G401 (cell line): ENCODE results near the gene CABLES2. TPM values are rescaled to one million over a fixed set of nuclear protein-coding genes. Genes with fewer than 3 reads are reported as not detected.

Source experiments
- DNase-seq: peaks from one replicate; pipeline ENCODE4 v3.0.0-alpha.2; 2015; ENCODE audit warnings: low spot score
- in situ Hi-C: cut with HindIII; loops from 2 replicates; pipeline ENCODE4 v1.10.0; 2016; ENCODE audit warnings: low sequenced_read_pairs, mixed read lengths
- total RNA-seq: library from RNA; depleted of rRNA; stranded (reverse); fragments of >200 nt; shearing (Covaris generic); gene quantifications from 2 replicates; pipeline ENCODE4 v1.2.3, GENCODE V29; 2014

CABLES2 gene
- total RNA-seq, 1 experiment from 2014 or later, result 4.2 TPM

- in situ Hi-C loops, result no loop called here
- DNase-seq, result no peak
Measured at GRCh38 chr20:62408640-62409039, 1.6 kb upstream of the CABLES2 start.

DNA sequence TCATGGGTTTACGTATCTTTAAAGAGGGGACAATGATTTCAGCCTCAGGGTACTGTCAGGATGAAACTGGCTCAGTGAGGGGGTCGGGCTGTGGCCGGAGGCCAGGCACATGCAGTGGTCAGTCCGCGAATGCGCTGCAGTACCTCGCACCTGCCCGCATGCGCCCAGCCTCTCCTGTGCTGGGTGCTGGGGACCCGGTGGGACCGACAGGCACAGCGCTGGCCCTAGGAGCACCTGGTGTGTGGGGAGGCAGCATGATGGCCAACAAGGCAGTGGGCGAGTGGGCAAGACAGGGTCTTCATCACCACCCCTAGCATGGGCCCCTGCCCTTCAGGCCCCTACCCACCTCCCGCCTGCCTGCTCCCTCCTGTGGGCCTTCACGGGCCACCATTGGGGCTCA lies 970 bp upstream of the CABLES2 start:
- in situ Hi-C loops, result no loop called here
- DNase-seq, result no peak

DNA sequence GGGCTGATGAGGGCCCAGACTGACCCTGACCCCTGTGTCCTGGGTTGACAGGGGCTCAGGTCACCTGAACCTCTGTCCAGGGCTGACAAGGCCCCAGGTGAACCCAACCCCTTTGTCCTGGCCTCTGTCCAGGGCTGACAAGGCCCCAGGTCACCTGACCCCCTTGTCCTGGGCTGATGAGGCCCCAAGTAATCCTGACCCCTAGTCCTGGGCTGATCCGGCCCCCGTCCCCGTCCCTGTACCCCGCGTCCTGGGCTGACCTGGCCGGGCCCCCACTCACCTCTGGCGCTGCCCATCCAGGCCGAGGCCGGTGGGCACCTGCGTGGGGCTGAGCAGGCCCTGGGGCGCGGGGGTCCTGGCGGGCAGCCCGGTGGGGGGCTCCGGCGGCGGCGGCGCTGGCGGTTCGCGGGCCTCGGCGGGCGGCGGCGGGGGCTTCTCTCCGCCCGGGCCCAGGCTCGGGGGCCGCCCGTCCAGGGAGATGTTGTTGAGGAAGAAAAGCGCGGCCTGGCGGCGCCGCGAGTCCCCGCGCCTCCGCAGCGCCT lies 379 bp downstream of the CABLES2 start:
- in situ Hi-C loops, result no loop called here
- DNase-seq, result no peak

GRCh38 chr20:62405981-62406513 lies 1.0 kb downstream of the CABLES2 start:
- DNase-seq, result no peak
- in situ Hi-C loops, result no loop called here

GRCh38 chr20:62405108-62405980 lies 1.7 kb downstream of the CABLES2 start:
- DNase-seq, result peak; percentile 85
- in situ Hi-C loops, result no loop called here

- DNase-seq, result no peak
- in situ Hi-C loops, result no loop called here
Measured at GRCh38 chr20:62404761-62405107, 2.4 kb downstream of the CABLES2 start.

- in situ Hi-C loops, result no loop called here
- no peak for DNase-seq
Measured at GRCh38 chr20:62404112-62404665, 2.9 kb downstream of the CABLES2 start.

GRCh38 chr20:62403331-62403730 lies 3.8 kb downstream of the CABLES2 start:
- DNase-seq, result no peak
- in situ Hi-C loops, result no loop called here

DNA sequence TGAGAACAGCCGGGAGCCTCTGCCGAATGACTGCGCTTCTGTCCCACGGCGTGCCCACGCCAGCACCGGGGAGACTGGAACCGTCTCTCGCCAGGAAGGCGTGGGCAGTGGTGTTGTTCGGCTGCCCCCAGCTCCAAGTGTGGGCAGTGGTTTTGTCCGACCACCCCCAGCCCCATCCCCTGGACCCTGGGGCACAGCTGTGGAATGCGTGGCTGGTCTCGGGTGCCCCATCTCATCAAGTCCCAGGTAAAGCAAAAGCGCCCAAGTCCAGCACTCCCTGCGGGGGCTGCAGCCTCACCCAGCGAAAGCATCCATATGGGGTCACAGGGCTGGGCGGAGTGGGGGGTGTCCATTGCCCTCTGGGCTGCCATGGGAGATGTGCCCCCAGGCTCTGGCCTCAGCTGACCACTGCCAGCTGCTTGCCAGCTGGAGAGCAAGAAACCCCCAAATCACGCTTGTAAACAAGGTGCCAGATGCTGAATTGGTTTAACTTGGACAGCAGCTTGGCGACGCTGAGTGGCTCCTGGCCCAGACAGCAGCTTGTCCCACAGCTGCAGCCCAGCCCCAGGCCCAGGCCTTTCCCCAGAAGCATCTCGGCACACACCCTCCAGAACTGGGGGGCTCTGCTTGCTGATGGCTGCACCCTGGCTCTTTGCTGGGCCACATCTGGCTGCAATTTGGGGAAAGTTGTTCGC lies 4.5 kb downstream of the CABLES2 start:
- in situ Hi-C loops, result no loop called here
- DNase-seq, result no peak

- no peak for DNase-seq
- in situ Hi-C loops, result no loop called here
Measured at GRCh38 chr20:62401331-62401779, 5.7 kb downstream of the CABLES2 start.

DNA sequence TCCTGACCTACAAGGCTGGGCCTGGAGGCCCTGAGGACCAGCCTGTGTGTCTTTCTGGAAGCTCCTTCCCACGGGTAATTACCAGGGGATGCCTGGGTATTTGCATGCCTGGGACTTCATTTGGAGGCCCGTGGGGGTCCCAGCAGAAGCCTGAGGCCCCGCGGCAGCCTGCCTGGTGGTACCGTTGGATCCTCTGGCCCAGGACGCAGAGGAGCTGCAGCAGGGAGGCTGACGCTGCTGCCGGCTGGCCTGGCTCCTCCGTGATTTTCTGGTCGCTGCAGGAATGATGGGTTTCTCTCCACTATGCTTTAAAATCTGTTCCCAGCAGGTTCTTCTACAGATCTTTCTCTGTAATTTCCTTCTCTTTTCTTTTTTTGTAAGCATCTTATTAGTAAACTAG lies 6.5 kb downstream of the CABLES2 start:
- in situ Hi-C loops, result no loop called here
- DNase-seq, result no peak

GRCh38 chr20:62400021-62400420 lies 7.1 kb downstream of the CABLES2 start:
- DNase-seq, result no peak
- in situ Hi-C loops, result no loop called here

GRCh38 chr20:62398120-62398821 lies 8.8 kb downstream of the CABLES2 start:
- in situ Hi-C loops, result no loop called here
- no peak for DNase-seq

DNA sequence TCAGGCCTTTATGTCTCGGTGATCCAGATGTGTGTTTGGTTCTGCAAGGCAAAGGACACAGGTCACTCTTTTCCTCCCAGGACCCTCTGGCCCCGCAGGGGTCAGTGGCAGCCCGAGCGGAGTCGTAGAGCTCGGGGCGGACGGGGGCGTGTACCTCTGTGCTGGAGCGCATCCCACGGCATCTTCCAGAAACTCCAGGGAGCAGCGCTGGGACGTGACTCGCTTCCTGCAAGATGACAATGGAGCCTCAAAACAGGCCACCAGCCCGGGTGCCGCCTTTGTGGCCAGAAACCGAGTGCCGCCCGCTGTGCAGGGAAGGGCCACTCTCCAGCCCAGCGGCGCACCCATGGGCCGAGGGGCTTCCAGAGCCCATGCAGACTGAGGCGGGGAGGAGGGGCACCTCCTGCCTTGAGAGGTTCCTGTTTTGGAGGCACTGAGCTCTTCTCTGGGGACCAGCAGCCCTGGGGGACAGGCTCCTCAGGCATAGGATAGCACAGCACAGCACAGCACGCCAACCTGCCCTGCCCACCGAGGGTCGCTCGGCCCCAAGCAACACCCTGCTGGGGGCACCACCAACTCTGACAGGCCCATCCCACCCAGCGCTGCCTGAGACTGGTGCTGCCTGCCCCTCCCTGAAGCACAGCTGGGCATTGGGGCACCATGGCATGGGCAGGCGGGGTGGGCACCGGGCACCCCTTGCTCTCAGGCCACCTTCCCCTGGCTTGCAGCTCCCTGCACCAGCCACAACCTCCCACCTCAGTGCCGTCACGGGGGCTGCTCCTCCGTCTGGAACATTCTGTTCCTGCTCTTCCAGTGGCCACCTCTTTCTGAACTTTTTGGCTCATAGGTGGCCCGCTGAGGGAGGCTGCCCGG lies 10.5 kb downstream of the CABLES2 start:
- in situ Hi-C loops, result no loop called here
- DNase-seq, result no peak

GRCh38 chr20:62395311-62396242 lies 11.5 kb downstream of the CABLES2 start:
- DNase-seq, result no peak
- in situ Hi-C loops, result no loop called here

- DNase-seq, result no peak
- in situ Hi-C loops, result no loop called here
Measured at GRCh38 chr20:62394248-62395245, 12.5 kb downstream of the CABLES2 start.
